NCI-H1105 treated with DMSO at 0.1 percent for 48 hours (cell line): ENCODE data around the gene ANKS6.

Experiments
- DNase-seq: peaks from one replicate; lab custom pipeline; 2025; lab: John Stamatoyannopoulos, UW

Gene ANKS6

GRCh38 chr9:98771209-98771874 is 25.0 kb downstream of the ANKS6 start:
- no peak for DNase-seq

DNA sequence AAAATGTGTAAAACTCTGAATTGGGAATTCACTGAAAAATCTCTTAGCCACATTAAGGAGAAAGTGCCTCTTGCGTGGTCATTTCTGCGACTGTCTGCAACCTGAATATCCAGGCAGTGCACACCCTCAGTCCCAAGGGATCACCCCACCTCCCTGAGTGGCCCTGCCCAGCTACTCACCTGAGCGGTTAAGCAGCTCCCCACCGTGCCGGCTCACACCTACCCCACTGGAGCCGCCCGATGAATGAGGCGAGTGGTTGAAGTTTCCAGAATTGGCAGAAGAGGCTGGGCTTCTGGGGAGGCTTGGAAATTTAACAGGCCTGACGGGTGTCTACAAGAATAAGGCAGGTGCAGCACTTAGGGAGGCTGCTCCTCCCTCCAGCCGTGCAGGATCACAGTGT is 25.6 kb downstream of the ANKS6 start:
- no peak for DNase-seq

- DNase-seq = no peak
Measured at GRCh38 chr9:98768344-98768743, 28.0 kb downstream of the ANKS6 start.

GRCh38 chr9:98767915-98768314 is 28.4 kb downstream of the ANKS6 start:
- DNase-seq = no peak

- no peak for DNase-seq
Measured at GRCh38 chr9:98767196-98767595, 29.2 kb downstream of the ANKS6 start.

GRCh38 chr9:98766586-98766985 is 29.8 kb downstream of the ANKS6 start:
- DNase-seq = no peak

DNA sequence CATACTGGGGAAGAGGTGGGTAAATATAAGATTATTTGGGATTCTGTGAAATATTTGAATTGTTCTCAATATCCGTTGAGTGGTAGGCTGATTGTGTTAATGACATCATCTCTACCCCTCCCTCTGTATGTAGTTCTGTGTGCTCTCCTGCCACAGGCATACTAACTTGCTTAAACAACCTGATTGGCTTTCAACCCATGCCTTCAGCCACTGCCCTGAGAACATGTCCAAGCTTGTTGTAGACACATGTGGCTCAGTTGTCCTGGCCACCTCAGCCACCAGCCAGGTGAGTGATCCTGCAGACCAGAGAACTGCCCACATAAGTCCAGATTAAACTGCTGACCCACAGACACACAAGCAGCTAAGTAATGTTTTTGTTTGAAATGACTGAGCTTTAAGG is 31.1 kb downstream of the ANKS6 start:
- DNase-seq = no peak

DNA sequence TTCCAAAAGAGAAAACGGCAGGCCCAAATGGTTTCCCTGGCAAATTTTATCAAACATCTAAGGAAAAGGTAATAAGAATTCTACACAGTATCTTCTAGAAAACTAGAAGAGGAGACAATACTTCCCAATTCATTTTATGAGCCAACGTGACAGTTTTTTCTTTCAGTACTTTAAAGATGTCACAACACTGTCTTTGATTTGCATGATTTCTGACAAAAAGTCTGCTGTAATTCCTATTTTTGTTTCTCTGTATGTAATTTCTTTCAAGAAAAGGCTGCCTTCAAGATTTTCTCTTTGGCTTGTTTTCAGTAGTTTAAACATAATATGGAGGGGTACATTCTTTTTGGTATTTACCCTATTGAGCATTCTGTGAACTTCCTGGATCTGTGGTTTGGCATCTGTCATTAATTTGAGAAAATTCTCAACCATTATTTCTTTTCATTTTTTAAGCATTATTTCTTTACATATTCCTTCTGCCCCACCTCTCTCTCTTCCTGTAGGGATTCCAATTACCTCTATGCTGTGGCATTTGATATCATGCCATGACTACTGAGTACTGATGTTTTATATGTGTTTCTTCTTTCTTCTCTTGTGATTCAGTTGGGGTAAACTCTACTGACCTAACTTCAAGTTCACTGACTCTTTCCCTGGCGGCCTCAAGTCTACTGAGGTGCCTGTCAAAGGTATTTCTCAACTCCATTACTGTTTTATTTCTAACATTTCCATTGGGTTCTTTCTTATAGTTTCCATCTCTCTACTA is 32.2 kb downstream of the ANKS6 start:
- no peak for DNase-seq

DNA sequence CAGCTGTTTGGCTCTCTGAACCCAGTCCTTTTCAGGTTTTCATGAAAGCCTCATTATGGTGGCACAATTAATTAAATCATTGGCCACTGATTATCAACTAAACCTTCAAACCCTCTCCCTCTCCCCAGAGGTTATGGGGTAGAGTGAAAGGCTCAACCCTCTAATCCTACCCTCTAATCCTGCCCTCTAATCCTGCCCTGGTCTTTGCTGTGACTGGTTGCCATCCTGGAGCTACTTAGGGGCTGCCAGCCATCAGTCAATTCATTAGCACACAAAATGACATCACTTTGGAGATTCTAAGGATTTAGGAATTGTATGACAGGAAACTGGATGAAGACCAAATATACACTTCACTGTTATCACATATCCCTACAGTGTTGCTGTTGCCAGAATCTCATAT is 36.1 kb downstream of the ANKS6 start:
- no peak for DNase-seq

GRCh38 chr9:98755006-98755618 is 41.2 kb downstream of the ANKS6 start:
- DNase-seq = no peak

DNA sequence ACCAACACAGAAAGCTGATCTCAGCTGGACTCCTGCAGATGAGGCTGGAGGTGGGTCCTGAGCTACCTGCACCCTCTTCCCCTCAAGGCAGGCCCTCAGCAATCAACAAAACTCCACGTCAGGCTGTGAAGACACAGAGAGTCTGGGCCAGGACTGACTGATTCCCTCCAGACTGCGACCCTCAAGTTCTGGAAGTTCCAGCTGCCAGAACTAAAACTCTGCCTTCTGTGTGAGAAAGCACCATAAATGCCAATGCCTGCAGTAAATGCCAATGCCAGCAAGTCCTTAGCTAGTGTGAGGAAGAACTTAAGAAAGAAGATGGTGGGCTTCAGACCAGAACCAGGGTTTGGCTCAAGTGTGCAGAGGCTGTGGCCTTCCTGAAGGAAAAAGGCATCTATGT is 45.1 kb downstream of the ANKS6 start:
- no peak for DNase-seq

GRCh38 chr9:98750364-98751060 is 45.8 kb downstream of the ANKS6 start:
- no peak for DNase-seq

DNA sequence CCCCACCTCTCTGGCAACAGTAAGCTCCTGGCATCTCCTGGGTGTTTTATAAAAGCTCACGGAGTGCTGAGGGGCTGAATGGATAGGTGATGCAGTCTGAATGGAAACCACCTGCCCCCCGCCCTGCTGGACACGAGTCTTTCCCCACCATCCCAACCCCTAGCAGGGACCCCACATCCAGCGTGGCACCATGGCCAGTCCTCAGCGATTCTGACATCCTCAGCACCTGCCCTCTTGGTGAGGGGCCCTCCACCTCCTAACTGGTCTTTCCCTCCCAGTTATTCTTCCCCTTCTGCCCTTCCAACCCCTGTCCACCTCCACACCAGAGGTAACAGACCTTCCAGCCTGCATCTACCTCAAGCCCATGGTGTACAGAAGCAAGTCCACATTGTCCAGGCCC is 48.9 kb downstream of the ANKS6 start:
- DNase-seq = no peak

DNA sequence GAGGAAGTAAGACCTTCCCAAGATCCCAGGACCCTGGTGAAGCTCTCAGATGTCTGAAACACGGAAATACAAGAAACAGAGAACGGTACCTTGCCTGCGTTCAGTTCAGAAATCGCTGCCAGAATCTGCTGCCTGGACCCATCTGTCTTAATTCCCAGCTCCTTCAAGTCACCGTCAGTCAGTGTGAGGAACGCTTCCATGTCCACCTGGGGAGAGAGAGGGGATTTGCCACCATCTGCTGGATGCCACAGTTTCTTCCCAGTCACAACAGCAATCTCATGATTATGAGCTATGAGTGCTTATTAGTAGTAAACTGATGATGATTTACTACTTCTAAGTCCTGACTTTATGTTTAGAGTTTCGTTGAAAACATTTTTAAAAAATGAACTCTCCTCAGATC is 50.9 kb downstream of the ANKS6 start:
- no peak for DNase-seq

DNA sequence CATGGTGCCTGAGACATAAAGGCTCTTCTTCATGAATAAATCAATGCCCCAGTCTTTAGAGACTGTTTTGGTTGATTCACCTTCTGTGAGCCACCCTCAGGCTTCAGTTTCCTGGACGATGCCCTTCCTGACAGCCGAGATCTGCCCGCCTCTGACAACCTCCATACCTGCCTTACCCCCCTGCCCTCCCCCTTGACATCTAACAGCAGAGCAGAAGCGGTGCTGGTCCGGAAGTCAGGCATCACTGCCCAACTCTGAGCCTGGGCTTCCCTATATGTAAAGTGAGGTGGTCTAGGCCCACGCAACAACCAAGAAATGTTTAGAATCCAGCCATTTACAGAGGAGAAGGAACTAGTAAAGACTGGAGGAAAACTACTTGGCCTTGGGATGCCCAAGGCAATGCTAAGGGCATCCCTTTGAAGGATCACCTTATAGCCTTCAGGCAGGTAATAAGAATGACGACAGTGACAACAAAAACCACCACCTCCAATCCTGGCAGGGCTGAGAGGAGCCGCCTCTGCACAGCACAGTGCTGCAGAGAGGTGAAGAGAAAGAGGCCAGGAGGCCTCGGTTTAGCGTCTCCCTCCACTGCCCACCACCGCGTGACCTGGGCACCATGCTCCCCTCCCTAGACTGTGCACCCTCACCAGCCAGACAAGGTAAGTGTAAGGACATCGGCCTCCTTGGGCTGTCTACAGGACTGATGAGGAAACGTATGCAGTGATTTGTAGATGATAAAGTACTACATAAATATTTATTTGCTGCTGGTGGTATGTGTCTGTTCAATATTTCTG is 52.3 kb downstream of the ANKS6 start:
- DNase-seq = no peak

- DNase-seq = no peak
Measured at GRCh38 chr9:98743329-98743728, 53.0 kb downstream of the ANKS6 start.

GRCh38 chr9:98742325-98743280 is 53.8 kb downstream of the ANKS6 start:
- DNase-seq = no peak

GRCh38 chr9:98740226-98740881 is 56.0 kb downstream of the ANKS6 start:
- no peak for DNase-seq

- no peak for DNase-seq
Measured at GRCh38 chr9:98738741-98739140, 57.6 kb downstream of the ANKS6 start.

DNA sequence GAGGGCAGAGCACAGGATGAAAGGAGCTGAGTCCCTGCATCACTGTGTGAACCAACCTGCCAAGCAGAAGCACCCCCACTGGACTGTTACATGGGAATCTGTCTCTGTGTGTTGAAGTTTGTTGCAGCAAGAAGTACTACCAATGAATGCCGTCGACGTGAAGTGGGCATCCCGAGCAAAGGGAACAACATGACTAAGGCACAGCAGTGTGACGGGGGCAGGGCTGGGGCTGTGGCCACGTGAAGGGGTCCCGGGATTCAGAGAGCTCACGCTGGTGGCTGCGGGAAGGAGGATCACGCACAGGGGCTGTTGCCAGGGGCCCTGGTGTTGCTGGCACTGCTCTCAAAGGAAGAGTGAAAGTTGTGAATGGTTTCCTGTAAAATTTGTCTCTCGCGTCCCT is 60.1 kb downstream of the ANKS6 start:
- no peak for DNase-seq
